ENCODE measurements around the gene SCAMP4. TPM values are rescaled to one million over a fixed set of nuclear protein-coding genes. Genes with fewer than 3 reads are reported as not detected.

SCAMP4 gene
- total RNA-seq, 1 experiment from 2014 or later: 69.0 TPM

- H3K9ac ChIP-seq (ENCODE audit: extremely low read depth, insufficient read length, low read length): no peak overlapping the region
- H3K4me2 ChIP-seq (ENCODE audit: insufficient read depth, insufficient read length, low read length): no peak overlapping the region
- H3K23me2 ChIP-seq (ENCODE audit: insufficient read length, low read depth, low read length, poor library complexity, severe bottlenecking): no peaks in the 10 kb centered on the region
- H2BK5ac ChIP-seq (ENCODE audit: insufficient read length, low read length): no peak overlapping the region
- H3K4me1 Mint-ChIP-seq: peaks cover 3 to 9% of the 10 kb centered on the region in 2 experiments; a peak in 3 of 4 replicates
- no peaks in the 10 kb centered on the region for H3K4me1 ChIP-seq (ENCODE audit: insufficient read depth, low read length)
- H3K4me3 Mint-ChIP-seq: no peak overlapping the region
- no peak overlapping the region for H3K4ac ChIP-seq (ENCODE audit: low read depth, low read length)
- WGBS (ENCODE audit: extremely low coverage, insufficient read length, low lambda C conversion rate): no CpG with 5 or more reads among the region's 42 CpGs
- no peak overlapping the region for H3K14ac ChIP-seq (ENCODE audit: insufficient read depth, low read length)
- no peak for DNase-seq
- H2BK12ac ChIP-seq (ENCODE audit: insufficient read length, low read depth, low read length): no peak overlapping the region
- H3K23ac ChIP-seq (ENCODE audit: insufficient read length, low read depth, low read length): no peak overlapping the region
- H2BK120ac ChIP-seq (ENCODE audit: low read depth, low read length, poor library complexity, severe bottlenecking): no peak overlapping the region
- no peak overlapping the region for H4K5ac ChIP-seq (ENCODE audit: insufficient read length, low read depth, low read length)
- H4K91ac ChIP-seq (ENCODE audit: insufficient read length, low read depth, low read length): no peak overlapping the region
- H3K56ac ChIP-seq (ENCODE audit: insufficient read length, low read depth, low read length): no peak overlapping the region
- no peaks in the 10 kb centered on the region for H3K9me3 Mint-ChIP-seq
- H3T11ph ChIP-seq (ENCODE audit: low read length): no peak overlapping the region
- H3K79me2 ChIP-seq (ENCODE audit: insufficient read depth, low read length): peaks cover 14% of the 10 kb centered on the region; the same call in 1 of the 2 replicates
- no peak for TF ChIP-seq CTCF (conservative IDR thresholded peaks at IDR 0.05)
- H3K36me3 Mint-ChIP-seq (ENCODE audit: insufficient read depth in 1 of 3, low read depth in 3 of 3): peaks cover 1 to 13% (median 13%) of the 10 kb centered on the region in 3 experiments; a peak in 4 of 7 replicates
- peak overlapping the region in 1 of 3 experiments; percentile 36; a peak in 1 of 7 replicates for H3K27ac Mint-ChIP-seq
- H4K20me1 ChIP-seq (ENCODE audit: control insufficient read depth, insufficient read depth, insufficient read length): peaks cover 2% of the 10 kb centered on the region
- no peak overlapping the region for H2AFZ ChIP-seq (ENCODE audit: low read length)
- H2BK15ac ChIP-seq (ENCODE audit: low read depth, low read length): no peak overlapping the region
- no peak overlapping the region for H4K8ac ChIP-seq (replicated peaks; ENCODE audit: insufficient read length, low read depth, low read length)
- H3K18ac ChIP-seq (ENCODE audit: insufficient read length, low read depth, low read length): no peak overlapping the region
- no peak overlapping the region for H2AK5ac ChIP-seq (ENCODE audit: insufficient read length, low read length)
- no peaks in the 10 kb centered on the region for H3K9me3 ChIP-seq (ENCODE audit: control insufficient read depth, low read depth, low read length)
- no peaks in the 10 kb centered on the region for H3K27me3 ChIP-seq (ENCODE audit: insufficient read depth, low read length)
- no peak overlapping the region for H2BK20ac ChIP-seq (ENCODE audit: low read depth, low read length, poor library complexity, severe bottlenecking)
- no peaks in the 10 kb centered on the region for H3K27me3 Mint-ChIP-seq (ENCODE audit: low read depth)
- peaks cover 6% of the 10 kb centered on the region for H3K79me1 ChIP-seq (ENCODE audit: insufficient read depth, low read depth, low read length, poor library complexity, severe bottlenecking)
- H3K27ac ChIP-seq (ENCODE audit: insufficient read length, low read depth, low read length): no peak overlapping the region
Observed at GRCh38 chr19:1961000-1961883, 56.0 kb downstream of the SCAMP4 start.

Data from H9 (cell line).